Transverse colon (tissue), 3 donors: Measurements from ENCODE around the gene ZNF547.

Experiments
- EP300 ChIP-seq: sonication (generic); formaldehyde crosslinking; IDR thresholded peaks from one replicate; pipeline ENCODE4 v1.6.1; 2017; ENCODE audit warnings: antibody characterized with exemption, low read depth
- POLR2A ChIP-seq: fragments of 450-650 bp; IDR thresholded peaks from one replicate; pipeline ENCODE4 v1.6.1; 2016; ENCODE audit warnings: antibody characterized with exemption, mild to moderate bottlenecking, moderate library complexity
- TF ChIP-seq, protein P1 (sequence below), 5 experiments: fragments of 200-600 bp in 3 of 5; fragments of 450-650 bp in 2 of 5; sonication (generic) in 3 of 5; IDR thresholded peaks; 1 replicate in 2 of 5; 2 replicates in 3 of 5; pipeline ENCODE4 v1.5.1; 2016 to 2017; ENCODE audit warnings: antibody characterized with exemption in 5 of 5, inconsistent platforms in 3 of 5, mild to moderate bottlenecking in 2 of 5, moderate library complexity in 1 of 5

- TF ChIP-seq POLR2A, result no peak
- TF ChIP-seq, protein P1, sequence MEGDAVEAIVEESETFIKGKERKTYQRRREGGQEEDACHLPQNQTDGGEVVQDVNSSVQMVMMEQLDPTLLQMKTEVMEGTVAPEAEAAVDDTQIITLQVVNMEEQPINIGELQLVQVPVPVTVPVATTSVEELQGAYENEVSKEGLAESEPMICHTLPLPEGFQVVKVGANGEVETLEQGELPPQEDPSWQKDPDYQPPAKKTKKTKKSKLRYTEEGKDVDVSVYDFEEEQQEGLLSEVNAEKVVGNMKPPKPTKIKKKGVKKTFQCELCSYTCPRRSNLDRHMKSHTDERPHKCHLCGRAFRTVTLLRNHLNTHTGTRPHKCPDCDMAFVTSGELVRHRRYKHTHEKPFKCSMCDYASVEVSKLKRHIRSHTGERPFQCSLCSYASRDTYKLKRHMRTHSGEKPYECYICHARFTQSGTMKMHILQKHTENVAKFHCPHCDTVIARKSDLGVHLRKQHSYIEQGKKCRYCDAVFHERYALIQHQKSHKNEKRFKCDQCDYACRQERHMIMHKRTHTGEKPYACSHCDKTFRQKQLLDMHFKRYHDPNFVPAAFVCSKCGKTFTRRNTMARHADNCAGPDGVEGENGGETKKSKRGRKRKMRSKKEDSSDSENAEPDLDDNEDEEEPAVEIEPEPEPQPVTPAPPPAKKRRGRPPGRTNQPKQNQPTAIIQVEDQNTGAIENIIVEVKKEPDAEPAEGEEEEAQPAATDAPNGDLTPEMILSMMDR (IDR thresholded peaks at IDR 0.05), result no peak
- no peak for TF ChIP-seq EP300
These were observed 42.2 kb upstream of the ZNF547 start for GRCh38 chr19:57321116-57321515.
